NCI-H510A (cell line): ENCODE data around the gene CFAP70.

Source experiments
- DNase-seq: peaks from one replicate; lab custom pipeline; 2025; lab: John Stamatoyannopoulos, UW

Gene CFAP70

GRCh38 chr10:73252445-73253224 is 106.0 kb downstream of the CFAP70 start, which contains the start of gene MRPS16:
Gene MRPS16, minus strand, starts transcription at chr10:73252644. Its CDS starts 162 bp downstream, at chr10:73252482.
- peak; percentile 96 for DNase-seq

DNA sequence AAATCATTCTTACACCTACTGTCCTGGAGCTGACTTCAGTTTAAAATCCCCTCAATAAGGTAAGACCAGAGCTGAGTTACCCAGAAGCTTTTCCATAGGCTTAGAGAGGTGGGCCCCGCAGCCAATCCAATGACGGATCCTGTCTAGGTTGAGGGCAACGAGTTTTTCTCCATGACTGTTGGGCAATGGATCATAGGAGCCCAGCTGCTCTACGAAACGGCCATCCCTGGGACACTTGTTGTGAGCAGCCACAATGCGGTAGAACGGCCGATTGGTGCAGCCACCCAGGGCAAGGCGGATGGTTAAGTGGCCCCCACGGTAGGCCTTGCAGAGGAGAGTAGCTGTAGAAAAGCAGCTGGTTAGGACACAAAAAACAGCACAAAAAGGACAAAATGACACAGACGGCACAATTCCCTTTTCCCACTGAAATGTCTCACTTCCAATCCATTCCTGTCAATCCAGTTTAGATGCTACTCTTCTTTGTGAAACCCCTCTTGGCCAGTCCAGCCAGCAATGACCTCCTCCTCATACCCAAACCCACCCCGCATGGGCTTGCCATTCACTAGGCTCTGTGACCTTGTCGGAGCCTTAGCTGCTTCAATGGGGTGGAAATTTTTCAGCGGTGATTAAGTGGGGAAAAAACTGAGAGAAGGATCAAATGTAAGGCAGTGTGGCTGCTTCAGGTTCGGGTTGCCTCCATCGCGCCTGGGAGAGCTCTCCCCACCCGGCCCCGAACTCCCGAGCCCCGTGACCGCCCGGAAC is 106.8 kb downstream of the CFAP70 start:
- no peak for DNase-seq

DNA sequence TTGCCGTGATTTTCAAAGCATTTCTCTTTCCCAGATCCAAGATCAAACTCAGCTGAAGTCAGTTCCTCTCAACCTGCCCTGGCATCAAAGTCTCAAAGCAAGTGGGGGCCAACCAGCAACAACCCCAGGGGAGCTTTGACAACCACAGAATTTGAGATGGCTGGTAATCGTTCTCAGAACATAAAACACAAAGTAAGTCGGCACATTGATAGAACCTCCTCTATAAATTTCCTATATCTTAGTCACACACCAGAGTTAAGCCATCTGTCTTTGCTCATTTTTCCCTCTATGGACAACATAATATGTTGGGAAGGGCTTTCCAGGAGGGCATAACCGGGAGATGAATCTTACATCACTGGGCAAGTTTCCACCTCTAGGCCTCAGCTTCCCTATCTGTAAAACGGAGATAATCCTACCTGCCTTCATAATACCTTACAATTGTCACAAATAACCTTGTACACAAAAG is 110.4 kb downstream of the CFAP70 start:
- no peak for DNase-seq

GRCh38 chr10:73247509-73248258 is 111.0 kb downstream of the CFAP70 start:
- DNase-seq, result no peak

- DNase-seq, result peak; percentile 91
Measured at GRCh38 chr10:73246646-73247508, 111.8 kb downstream of the CFAP70 start, which contains the start of gene DNAJC9. Gene DNAJC9, minus strand, starts transcription at chr10:73247255. Its CDS starts 66 bp downstream, at chr10:73247189.

DNA sequence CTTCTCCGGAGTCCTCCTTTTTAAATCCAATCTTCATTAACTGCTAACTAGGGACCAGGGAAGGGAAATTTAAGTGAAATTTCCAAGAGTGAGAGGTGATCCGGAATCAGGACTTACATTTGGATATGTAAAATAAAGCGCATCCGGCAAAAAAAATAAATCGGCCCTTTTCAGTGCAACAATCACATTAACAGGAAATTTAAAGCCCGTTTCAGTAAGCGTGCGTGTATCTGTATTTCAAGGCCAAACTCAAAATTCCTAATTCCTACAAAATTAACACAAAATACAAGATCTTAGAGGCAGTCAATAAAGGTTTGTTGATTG is 112.4 kb downstream of the CFAP70 start:
- DNase-seq, result no peak

- DNase-seq, result no peak
Measured at GRCh38 chr10:73244866-73245477, 113.7 kb downstream of the CFAP70 start.

- DNase-seq, result no peak
Measured at GRCh38 chr10:73239908-73240307, 118.8 kb downstream of the CFAP70 start.

DNA sequence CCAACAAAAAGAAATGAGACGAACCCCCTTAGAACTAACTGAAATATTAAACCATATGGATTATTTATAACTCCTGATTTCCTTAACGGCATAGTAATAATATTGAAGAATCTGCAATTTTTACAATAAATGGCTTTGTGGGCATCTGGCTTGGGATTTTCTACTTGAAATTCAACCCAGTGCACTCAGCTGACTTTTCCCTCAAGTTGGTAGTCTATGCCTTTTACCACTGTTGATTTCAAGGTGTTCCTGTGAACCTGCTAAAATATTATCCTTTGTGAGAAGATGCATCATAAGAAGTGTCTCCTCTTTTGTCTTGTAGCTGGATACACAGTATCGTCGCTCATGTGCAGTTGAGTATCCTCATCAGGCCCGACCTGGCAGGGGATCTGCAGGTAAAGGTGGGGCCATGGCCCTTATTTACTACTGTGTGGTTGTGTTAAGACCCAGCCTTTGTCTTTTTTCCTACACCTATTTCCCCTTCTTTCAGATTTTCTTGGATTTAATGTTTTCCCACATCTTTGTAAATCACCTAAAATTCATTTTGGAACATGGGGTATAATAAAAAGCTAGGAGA is 119.6 kb downstream of the CFAP70 start:
- DNase-seq, result no peak

GRCh38 chr10:73234695-73235094 is 124.0 kb downstream of the CFAP70 start:
- DNase-seq, result no peak

DNA sequence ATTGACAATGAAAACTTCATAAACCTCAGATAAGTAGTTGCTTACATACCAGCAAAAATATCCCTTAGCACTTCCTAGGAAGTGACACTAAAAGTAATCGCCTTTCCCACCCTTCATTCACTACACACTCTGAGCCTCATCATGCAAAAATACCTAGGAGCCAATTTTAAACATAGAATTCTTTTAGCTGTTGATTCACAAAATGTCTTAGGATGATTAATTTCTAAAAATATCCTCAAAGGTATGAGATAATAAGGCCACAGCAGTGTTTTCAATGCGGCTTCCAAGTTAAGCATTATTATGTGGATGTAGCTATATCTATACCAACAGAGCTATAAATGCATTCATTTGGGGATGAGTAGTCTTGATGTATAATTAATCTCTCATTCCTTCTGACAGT is 124.8 kb downstream of the CFAP70 start:
- DNase-seq, result no peak

DNA sequence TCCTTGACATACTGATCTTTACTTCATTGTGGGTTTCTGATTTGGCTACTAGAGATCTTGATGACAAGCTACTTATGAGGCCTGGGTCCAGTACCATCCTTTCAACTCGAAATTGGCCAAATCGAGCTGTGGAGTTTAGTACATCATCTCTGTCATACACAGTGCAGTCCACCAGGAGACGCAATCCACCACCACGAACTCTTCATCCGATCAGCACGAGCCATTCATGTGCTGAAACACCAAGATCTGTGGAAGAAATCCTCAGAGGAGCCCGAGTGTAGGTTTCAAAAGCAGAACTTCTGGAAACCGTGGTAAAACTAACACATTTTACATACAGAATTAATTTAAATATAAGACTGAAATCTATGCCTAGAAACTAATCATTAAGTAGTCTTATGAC is 125.8 kb downstream of the CFAP70 start:
- DNase-seq, result no peak

- no peak for DNase-seq
Measured at GRCh38 chr10:73229567-73229966, 129.1 kb downstream of the CFAP70 start.

- DNase-seq, result no peak
Measured at GRCh38 chr10:73228247-73228646, 130.4 kb downstream of the CFAP70 start.

GRCh38 chr10:73226663-73227062 is 132.0 kb downstream of the CFAP70 start:
- no peak for DNase-seq

- DNase-seq, result no peak
Measured at GRCh38 chr10:73225518-73225917, 133.1 kb downstream of the CFAP70 start.

GRCh38 chr10:73220989-73221388 is 137.7 kb downstream of the CFAP70 start:
- no peak for DNase-seq

- DNase-seq, result no peak
Measured at GRCh38 chr10:73219384-73219783, 139.3 kb downstream of the CFAP70 start.

DNA sequence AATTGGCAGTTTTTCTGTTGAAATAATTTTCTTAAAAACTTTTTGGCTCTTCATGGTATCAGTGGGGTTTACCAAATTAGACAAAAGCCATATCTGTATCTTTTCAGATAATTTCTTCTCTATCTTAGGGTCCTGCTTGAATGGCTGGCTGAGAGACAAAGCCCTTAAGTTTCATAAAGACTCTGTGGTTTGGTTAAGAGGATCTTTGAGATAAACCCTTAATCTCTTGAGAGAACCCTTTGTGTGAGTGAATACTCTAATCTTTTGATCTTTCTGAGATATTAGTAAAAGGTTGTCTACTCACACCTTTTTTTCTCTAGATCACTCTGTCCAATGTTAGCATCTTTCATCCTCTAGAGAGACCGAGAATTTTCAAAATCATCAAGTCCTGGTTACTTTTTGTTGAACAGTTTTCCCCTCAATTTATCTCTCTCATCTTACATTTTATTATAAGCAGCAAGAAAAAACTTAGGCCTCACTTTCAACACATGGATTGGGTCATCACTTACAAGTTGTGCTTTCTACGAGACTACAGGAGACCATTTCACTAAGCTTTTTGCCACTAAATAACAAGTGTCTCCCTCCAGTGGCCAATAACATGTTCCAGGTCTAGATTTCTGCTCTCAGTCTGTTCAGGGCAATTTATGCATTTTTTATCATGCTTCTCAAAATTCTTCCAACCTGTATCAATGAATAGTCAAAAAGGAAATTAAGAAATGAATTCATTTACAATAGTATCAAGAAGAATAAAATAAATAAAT is 140.1 kb downstream of the CFAP70 start:
- DNase-seq, result no peak

DNA sequence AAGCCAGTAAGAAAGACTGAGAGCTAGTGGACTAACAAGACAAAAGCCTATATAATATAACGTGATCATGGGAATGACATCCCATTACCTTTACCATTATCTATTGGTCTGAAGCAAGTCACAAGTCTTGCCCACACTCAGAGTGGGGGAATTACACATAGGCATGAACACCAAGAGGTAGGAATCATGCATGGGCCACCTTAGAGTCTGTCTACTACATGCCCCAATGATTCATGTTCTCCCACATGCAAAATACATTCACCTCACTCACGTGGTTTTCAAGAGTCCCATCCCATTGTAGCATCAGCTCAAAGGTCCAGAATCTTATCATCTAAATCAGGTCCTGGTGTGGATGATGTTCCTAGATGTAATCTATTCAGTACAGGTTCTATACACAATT is 141.0 kb downstream of the CFAP70 start:
- no peak for DNase-seq
